Fibroblast of mammary gland (primary cell): ENCODE data around the gene PARD6B.
"Not testable (repeated sequence)": the region's sequence is repeated elsewhere in the genome, so short reads cannot be mapped to it uniquely, and the experiment has no call there.

Experiments
- DNase-seq: peaks from one replicate; pipeline ENCODE4 v3.0.0-alpha.2; 2010; ENCODE audit warnings: low read depth
- H3K4me3 ChIP-seq: 2 replicates; pipeline ENCODE4 v1.5.1; 2011; ENCODE audit warnings: low read depth, mild to moderate bottlenecking, low read length, moderate library complexity; ENCODE audit not compliant: control insufficient read depth
- CTCF ChIP-seq: conservative IDR thresholded peaks from 2 replicates; pipeline ENCODE4 v1.5.1; 2011; ENCODE audit warnings: low read depth, low read length, inconsistent platforms; ENCODE audit not compliant: control insufficient read depth, insufficient read depth

The PARD6B gene

GRCh38 chr20:50788045-50788991, 56.9 kb downstream of the PARD6B start:
- peak overlapping the region; percentile 10 for H3K4me3 ChIP-seq
- TF ChIP-seq CTCF, result peak; percentile 66
- peak; percentile 81 for DNase-seq

GRCh38 chr20:50789968-50790650, 58.7 kb downstream of the PARD6B start:
- no peak overlapping the region for H3K4me3 ChIP-seq
- no peak for DNase-seq
- no peak for TF ChIP-seq CTCF

- TF ChIP-seq CTCF, result peak; percentile 68
- peak; percentile 87 for DNase-seq
- no peak overlapping the region for H3K4me3 ChIP-seq
Observed at GRCh38 chr20:50790651-50791277, 59.4 kb downstream of the PARD6B start.

GRCh38 chr20:50792708-50793574, 61.6 kb downstream of the PARD6B start:
- H3K4me3 ChIP-seq, result no peak overlapping the region
- DNase-seq, result no peak
- TF ChIP-seq CTCF, result no peak

- peak; percentile 36 for DNase-seq
- TF ChIP-seq CTCF, result peak; percentile 30
- H3K4me3 ChIP-seq, result not testable (repeated sequence)
Observed at GRCh38 chr20:50793575-50794016, 62.2 kb downstream of the PARD6B start.
